Prostate gland (tissue), 2 donors: ENCODE measurements around the gene ATP1A2. TPM values are rescaled to one million over a fixed set of nuclear protein-coding genes. Genes with fewer than 3 reads are reported as not detected.

Experiments
- DNase-seq: peaks from one replicate; pipeline ENCODE4 v3.0.0-alpha.2; 2019; ENCODE audit warnings: low spot score
- H3K27ac ChIP-seq, 2 donors: fragments of 200-600 bp; sonication (generic); 2 replicates each; pipeline ENCODE4 v1.5.1; 2017 to 2019
- H3K27me3 ChIP-seq: fragments of 200-600 bp; sonication (generic); replicated peaks from 2 replicates; pipeline ENCODE4 v1.5.1; 2019; ENCODE audit not compliant: insufficient read depth
- H3K36me3 ChIP-seq, 2 donors: fragments of 200-600 bp; sonication (generic); 1 replicate in 1 of 2; 2 replicates in 1 of 2; pipeline versions ENCODE4 v1.5.1 to v1.8.1; 2017 to 2019
- H3K4me1 ChIP-seq: fragments of 200-600 bp; sonication (generic); replicated peaks from 2 replicates; pipeline ENCODE4 v1.5.1; 2019
- H3K4me3 ChIP-seq, 2 donors: fragments of 200-600 bp; sonication (generic); 2 replicates each; pipeline ENCODE4 v1.5.1; 2017 to 2019
- H3K9me3 ChIP-seq: fragments of 200-600 bp; sonication (generic); 2 replicates; pipeline ENCODE4 v1.5.1; 2017
- POLR2A ChIP-seq: fragments of 450-650 bp; IDR thresholded peaks from one replicate; pipeline ENCODE4 v1.6.1; 2016; ENCODE audit warnings: antibody characterized with exemption, mild to moderate bottlenecking
- POLR2AphosphoS5 ChIP-seq: sonication (generic); formaldehyde crosslinking; IDR thresholded peaks from one replicate; pipeline ENCODE4 v1.6.1; 2017; ENCODE audit warnings: antibody characterized with exemption
- WGBS: methylation state at CpG from one replicate; pipeline ENCODE4 v1.1.5; 2018; 5-methylcytosine and 5-hydroxymethylcytosine counted together
- intact Hi-C: fragments of 100-400 bp; cut with DNase I; formaldehyde crosslinking; loops from one replicate; pipeline ENCODE4 v1.14.2; 2022
- total RNA-seq, 2 donors: library from RNA; depleted of rRNA; stranded (reverse); fragments of >200 nt; gene quantifications; one replicate each; pipeline ENCODE4 v1.1.0, GENCODE V29; 2016
- TF ChIP-seq, protein P1 (sequence below), 4 experiments: fragments of 200-600 bp in 2 of 4; fragments of 450-650 bp in 2 of 4; sonication (generic) in 2 of 4; IDR thresholded peaks; 1 replicate in 3 of 4; 2 replicates in 1 of 4; pipeline ENCODE4 v1.5.1; 2016 to 2019; ENCODE audit warnings: antibody characterized with exemption in 4 of 4, mild to moderate bottlenecking in 2 of 4, moderate library complexity in 2 of 4

ATP1A2 gene
- total RNA-seq, 2 donors from 2014 or later: 14.8 to 69.0 TPM

DNA sequence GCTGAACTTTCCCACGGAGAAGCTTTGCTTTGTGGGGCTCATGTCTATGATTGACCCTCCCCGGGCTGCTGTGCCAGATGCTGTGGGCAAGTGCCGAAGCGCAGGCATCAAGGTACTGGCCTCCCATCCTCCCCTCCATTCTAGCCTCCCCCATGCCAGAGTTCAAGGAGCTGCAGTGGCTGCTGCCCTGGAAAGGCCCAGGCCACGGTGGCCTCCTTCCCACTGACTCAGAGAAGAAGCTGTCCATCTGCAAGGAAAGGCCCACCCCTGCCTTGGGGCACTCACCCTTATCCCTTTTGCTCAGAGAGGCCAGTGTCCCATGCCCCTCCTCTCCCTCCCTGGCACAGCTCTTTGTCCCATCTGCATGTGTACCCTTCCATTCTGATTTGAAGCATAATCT lies 14.9 kb downstream of the ATP1A2 start:
- Histone ChIP-seq H3K27me3 (no peaks in the 10 kb centered on the region), H3K4me1 (no peaks in the 10 kb centered on the region), H3K36me3 (no peaks in the 10 kb centered on the region), H3K27ac (no peak overlapping the region), H3K9me3 (no peaks in the 10 kb centered on the region), H3K4me3 (no peak overlapping the region)
- DNase-seq: no peak
- 87% methylated on average over 5 of the region's 5 CpGs for WGBS
- intact Hi-C loops: no loop called here
- TF ChIP-seq, protein P1, sequence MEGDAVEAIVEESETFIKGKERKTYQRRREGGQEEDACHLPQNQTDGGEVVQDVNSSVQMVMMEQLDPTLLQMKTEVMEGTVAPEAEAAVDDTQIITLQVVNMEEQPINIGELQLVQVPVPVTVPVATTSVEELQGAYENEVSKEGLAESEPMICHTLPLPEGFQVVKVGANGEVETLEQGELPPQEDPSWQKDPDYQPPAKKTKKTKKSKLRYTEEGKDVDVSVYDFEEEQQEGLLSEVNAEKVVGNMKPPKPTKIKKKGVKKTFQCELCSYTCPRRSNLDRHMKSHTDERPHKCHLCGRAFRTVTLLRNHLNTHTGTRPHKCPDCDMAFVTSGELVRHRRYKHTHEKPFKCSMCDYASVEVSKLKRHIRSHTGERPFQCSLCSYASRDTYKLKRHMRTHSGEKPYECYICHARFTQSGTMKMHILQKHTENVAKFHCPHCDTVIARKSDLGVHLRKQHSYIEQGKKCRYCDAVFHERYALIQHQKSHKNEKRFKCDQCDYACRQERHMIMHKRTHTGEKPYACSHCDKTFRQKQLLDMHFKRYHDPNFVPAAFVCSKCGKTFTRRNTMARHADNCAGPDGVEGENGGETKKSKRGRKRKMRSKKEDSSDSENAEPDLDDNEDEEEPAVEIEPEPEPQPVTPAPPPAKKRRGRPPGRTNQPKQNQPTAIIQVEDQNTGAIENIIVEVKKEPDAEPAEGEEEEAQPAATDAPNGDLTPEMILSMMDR (IDR thresholded peaks at IDR 0.05): no peak
- TF ChIP-seq POLR2AphosphoS5: no peak
- no peak for TF ChIP-seq POLR2A

DNA sequence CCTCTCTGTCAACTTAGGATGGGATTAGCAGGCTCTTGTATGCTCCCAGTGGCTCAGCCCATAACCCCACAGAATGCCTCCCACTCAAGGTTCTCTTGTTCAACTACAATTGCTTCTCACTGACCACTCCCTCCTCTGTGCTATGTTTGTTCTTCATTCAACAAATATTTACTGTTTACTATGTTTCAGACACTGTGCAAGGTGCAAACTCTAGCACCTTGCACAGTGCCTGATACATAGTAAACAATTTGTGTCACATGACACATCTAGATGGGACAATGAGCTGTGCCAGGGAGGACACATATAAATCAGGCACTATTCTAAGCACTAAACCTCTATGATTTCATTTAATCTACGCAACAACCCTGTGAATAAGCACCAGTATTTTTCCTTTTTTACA lies 15.4 kb downstream of the ATP1A2 start:
- DNase-seq: no peak
- H3K4me1 ChIP-seq: no peaks in the 10 kb centered on the region
- H3K27me3 ChIP-seq: no peaks in the 10 kb centered on the region
- TF ChIP-seq POLR2AphosphoS5 (no peak), POLR2A (no peak)
- TF ChIP-seq, protein P1 (IDR thresholded peaks at IDR 0.05): no peak
- H3K36me3 ChIP-seq: no peaks in the 10 kb centered on the region
- H3K9me3 ChIP-seq: no peaks in the 10 kb centered on the region
- intact Hi-C loops: no loop called here
- H3K27ac ChIP-seq: no peak overlapping the region
- no peak overlapping the region for H3K4me3 ChIP-seq
- 87% methylated on average over 1 of the region's 1 CpG for WGBS

- no peak overlapping the region for H3K4me3 ChIP-seq
- no peaks in the 10 kb centered on the region for H3K4me1 ChIP-seq
- no peak for DNase-seq
- intact Hi-C loops: no loop called here
- 50% methylated on average over 8 of the region's 8 CpGs for WGBS
- TF ChIP-seq, protein P1 (IDR thresholded peaks at IDR 0.05): no peak
- TF ChIP-seq POLR2AphosphoS5 (peak; percentile 74), POLR2A (no peak)
- no peaks in the 10 kb centered on the region for H3K9me3 ChIP-seq
- no peak overlapping the region for H3K27ac ChIP-seq
- no peaks in the 10 kb centered on the region for H3K36me3 ChIP-seq
- H3K27me3 ChIP-seq: no peaks in the 10 kb centered on the region
Observed at GRCh38 chr1:160131803-160132565, 16.4 kb downstream of the ATP1A2 start.

DNA sequence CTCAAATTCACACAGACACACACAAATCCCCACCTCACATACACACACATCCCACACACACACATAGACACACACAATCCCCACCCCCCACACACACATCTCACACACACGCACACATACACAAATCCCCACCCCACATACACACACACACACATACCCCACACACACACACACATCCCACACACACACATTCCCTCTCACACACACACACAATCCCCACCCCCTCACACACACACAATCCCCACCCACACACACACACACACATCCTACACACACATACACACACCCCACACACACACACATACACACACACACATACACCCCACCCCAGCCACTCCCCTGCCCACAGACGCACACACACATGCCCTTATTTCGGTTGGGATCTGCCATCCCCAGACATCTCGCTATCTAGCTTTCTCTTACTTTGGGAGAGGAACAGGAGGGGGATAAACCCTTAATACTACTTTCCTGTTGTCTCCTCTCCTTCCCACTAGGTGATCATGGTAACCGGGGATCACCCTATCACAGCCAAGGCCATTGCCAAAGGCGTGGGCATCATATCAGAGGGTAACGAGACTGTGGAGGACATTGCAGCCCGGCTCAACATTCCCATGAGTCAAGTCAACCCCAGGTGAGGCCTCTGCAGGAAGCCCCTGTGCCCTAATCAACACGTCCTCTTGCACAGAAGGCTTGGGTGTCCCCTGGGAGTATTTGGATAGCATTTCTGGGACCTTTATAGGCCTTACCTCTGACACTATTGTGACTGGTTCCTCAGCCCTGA lies 18.6 kb downstream of the ATP1A2 start:
- TF ChIP-seq POLR2AphosphoS5 (no peak), POLR2A (no peak)
- intact Hi-C loops: no loop called here
- no peaks in the 10 kb centered on the region for H3K4me1 ChIP-seq
- H3K27ac ChIP-seq: no peak overlapping the region
- 88% methylated on average over 9 of the region's 9 CpGs for WGBS
- no peak for DNase-seq
- H3K4me3 ChIP-seq: no peak overlapping the region
- H3K27me3 ChIP-seq: no peaks in the 10 kb centered on the region
- no peaks in the 10 kb centered on the region for H3K36me3 ChIP-seq
- no peaks in the 10 kb centered on the region for H3K9me3 ChIP-seq

DNA sequence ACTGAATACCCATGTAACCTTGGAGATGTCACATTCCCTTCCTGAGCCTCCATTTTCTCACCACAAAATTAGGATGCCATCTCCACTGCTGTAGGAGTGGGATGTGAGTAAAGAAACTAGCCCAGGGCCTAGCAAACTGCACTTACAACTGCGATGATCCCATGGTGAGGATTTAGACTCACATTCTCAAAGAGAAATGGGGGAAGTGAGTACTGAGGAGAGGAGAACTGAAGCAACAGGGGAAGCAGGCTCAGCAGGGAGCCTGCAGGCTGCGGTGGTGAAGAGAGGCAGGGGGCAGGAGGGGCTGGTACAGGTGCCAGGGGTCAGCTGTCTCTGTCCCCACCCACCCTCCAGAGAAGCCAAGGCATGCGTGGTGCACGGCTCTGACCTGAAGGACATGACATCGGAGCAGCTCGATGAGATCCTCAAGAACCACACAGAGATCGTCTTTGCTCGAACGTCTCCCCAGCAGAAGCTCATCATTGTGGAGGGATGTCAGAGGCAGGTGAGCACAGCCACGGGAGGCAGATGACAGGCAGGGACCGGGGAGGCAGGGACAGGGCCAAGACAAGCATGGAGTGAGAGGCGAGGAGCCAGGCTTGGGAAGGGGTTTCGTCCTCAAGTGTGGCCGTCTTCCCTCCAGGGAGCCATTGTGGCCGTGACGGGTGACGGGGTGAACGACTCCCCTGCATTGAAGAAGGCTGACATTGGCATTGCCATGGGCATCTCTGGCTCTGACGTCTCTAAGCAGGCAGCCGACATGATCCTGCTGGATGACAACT lies 19.4 kb downstream of the ATP1A2 start:
- Histone ChIP-seq H3K36me3 (no peaks in the 10 kb centered on the region), H3K27me3 (no peaks in the 10 kb centered on the region), H3K4me1 (no peaks in the 10 kb centered on the region), H3K9me3 (no peaks in the 10 kb centered on the region), H3K27ac (no peak overlapping the region), H3K4me3 (no peak overlapping the region)
- TF ChIP-seq POLR2AphosphoS5: no peak
- TF ChIP-seq, protein P1 (IDR thresholded peaks at IDR 0.05): no peak
- no peak for TF ChIP-seq POLR2A
- 81% methylated on average over 19 of the region's 20 CpGs for WGBS
- no peak for DNase-seq
- intact Hi-C loops: no loop called here
